CD4-positive, alpha-beta memory T cell (primary cell): ENCODE data around the gene DNAH9. TPM values are rescaled to one million over a fixed set of nuclear protein-coding genes. Genes with fewer than 3 reads are reported as not detected.

Source experiments
- CTCF ChIA-PET: fragments of 350-600 bp; sonication (Branson Sonifier 250); formaldehyde crosslinking; loops from one replicate; lab custom pipeline; 2021; ENCODE audit warnings: inconsistent platforms; ENCODE audit not compliant: partially characterized antibody; lab: Charles Lee
- POLR2A ChIA-PET: fragments of 350-600 bp; sonication (Branson Sonifier 250); formaldehyde crosslinking; loops from one replicate; lab custom pipeline; 2021; ENCODE audit not compliant: partially characterized antibody; lab: Charles Lee
- DNase-seq, 5 donors: peaks; one replicate each; pipeline versions ENCODE4 v3.0.0 to v3.0.0-alpha.2; 2020 to 2022; ENCODE audit warnings: mixed read lengths in 1 of 5
- H3K27ac ChIP-seq: one replicate; pipeline ENCODE4 v1.7.0; 2013; ENCODE audit warnings: low read depth, low read length
- H3K27me3 ChIP-seq: 2 replicates; pipeline ENCODE4 v1.7.0; 2013; ENCODE audit warnings: mild to moderate bottlenecking, low read length, moderate library complexity; ENCODE audit not compliant: insufficient read depth
- H3K36me3 ChIP-seq: 2 replicates; pipeline ENCODE4 v1.7.0; 2013; ENCODE audit warnings: mild to moderate bottlenecking, low read length, moderate library complexity; ENCODE audit not compliant: insufficient read depth
- H3K4me1 ChIP-seq: 2 replicates; pipeline ENCODE4 v1.7.0; 2013; ENCODE audit warnings: mild to moderate bottlenecking, low read length, moderate library complexity; ENCODE audit not compliant: insufficient read depth
- H3K4me3 ChIP-seq, 2 donors: one replicate each; pipeline ENCODE4 v1.7.0; 2013; ENCODE audit warnings: low read length in 2 of 2, mild to moderate bottlenecking in 1 of 2
- H3K9me3 ChIP-seq, 2 donors: one replicate each; pipeline ENCODE4 v1.7.0; 2013; ENCODE audit warnings: low read length in 2 of 2, control low read depth in 1 of 2; ENCODE audit not compliant: control insufficient read depth in 1 of 2
- H3K27ac Mint-ChIP-seq, 7 donors: one replicate each; pipeline ENCODE4 v1.8.0; 2020 to 2021; ENCODE audit warnings: mixed read lengths in 7 of 7, mild to moderate bottlenecking in 6 of 7, inconsistent platforms in 3 of 7, moderate library complexity in 3 of 7
- H3K27me3 Mint-ChIP-seq, 2 donors: one replicate each; pipeline ENCODE4 v1.8.0; 2020 to 2021; ENCODE audit warnings: mixed read lengths in 2 of 2
- H3K36me3 Mint-ChIP-seq, 2 donors: one replicate each; pipeline ENCODE4 v1.8.0; 2020 to 2021; ENCODE audit warnings: mixed read lengths in 2 of 2, inconsistent platforms in 1 of 2, mild to moderate bottlenecking in 1 of 2
- H3K4me1 Mint-ChIP-seq, 4 donors: one replicate each; pipeline ENCODE4 v1.8.0; 2020 to 2021; ENCODE audit warnings: mixed read lengths in 4 of 4, mild to moderate bottlenecking in 1 of 4
- H3K4me3 Mint-ChIP-seq, 8 donors: one replicate each; pipeline ENCODE4 v1.8.0; 2020 to 2021; ENCODE audit warnings: mixed read lengths in 8 of 8, mild to moderate bottlenecking in 7 of 8, moderate library complexity in 6 of 8, inconsistent platforms in 3 of 8
- H3K9me3 Mint-ChIP-seq, 8 donors: one replicate each; pipeline ENCODE4 v1.8.0; 2020 to 2021; ENCODE audit warnings: mixed read lengths in 8 of 8, mild to moderate bottlenecking in 5 of 8, inconsistent platforms in 3 of 8, moderate library complexity in 1 of 8
- intact Hi-C: fragments of 100-400 bp; cut with micrococcal nuclease; formaldehyde crosslinking; loops from one replicate; pipeline ENCODE4 v1.15.1; 2023
- polyA plus RNA-seq, 2 donors: library from polyadenylated mRNA; unstranded; fragments of 300-500 nt; fragmentation: Illumina TruSeq; gene quantifications; one replicate each; pipeline ENCODE4 v1.2.3, GENCODE V29; 2021
- total RNA-seq, 2 experiments: library from RNA; stranded (reverse); gene quantifications; one replicate each; pipeline ENCODE4 v1.2.3, GENCODE V29; 2021

Gene DNAH9
- total and polyA plus RNA-seq, 4 experiments from 2014 or later = not detected

- CTCF ChIA-PET = no interaction called here
- H3K9me3 Mint-ChIP-seq = peaks cover 0 to 13% (median 1%) of the 10 kb centered on the region in 8 donors
Observed at GRCh38 chr17:11578998-11579397, 19.3 kb upstream of the DNAH9 start.

GRCh38 chr17:11580677-11581076 is 17.6 kb upstream of the DNAH9 start:
- Histone ChIP-seq H3K36me3 (no peaks in the 10 kb centered on the region), H3K4me1 (no peaks in the 10 kb centered on the region), H3K27ac (no peak overlapping the region), H3K27me3 (no peaks in the 10 kb centered on the region), H3K4me3 (no peak overlapping the region), H3K9me3 (no peaks in the 10 kb centered on the region)
- Mint-ChIP-seq H3K27ac (no peak overlapping the region), H3K4me1 (no peaks in the 10 kb centered on the region), H3K36me3 (no peaks in the 10 kb centered on the region), H3K27me3 (no peaks in the 10 kb centered on the region), H3K4me3 (no peak overlapping the region), H3K9me3 (peaks cover 0 to 10% (median 2%) of the 10 kb centered on the region in 8 donors)
- ChIA-PET CTCF (no interaction called here), POLR2A (no interaction called here)
- DNase-seq = no peak
- intact Hi-C loops = no loop called here

More at GRCh38 chr17:11578998-11579397, 19.3 kb upstream of the DNAH9 start:
- no peak for DNase-seq
- POLR2A ChIA-PET = no interaction called here
- no peaks in the 10 kb centered on the region for H3K36me3 ChIP-seq
- H3K4me3 ChIP-seq = no peak overlapping the region
- no peaks in the 10 kb centered on the region for H3K9me3 ChIP-seq
- H3K27ac ChIP-seq = no peak overlapping the region
- no peaks in the 10 kb centered on the region for H3K4me1 Mint-ChIP-seq
- no peaks in the 10 kb centered on the region for H3K27me3 ChIP-seq
- H3K4me3 Mint-ChIP-seq = no peak overlapping the region
- H3K27ac Mint-ChIP-seq = no peak overlapping the region
- H3K36me3 Mint-ChIP-seq = no peaks in the 10 kb centered on the region
- intact Hi-C loops = no loop called here
- no peaks in the 10 kb centered on the region for H3K27me3 Mint-ChIP-seq
- no peaks in the 10 kb centered on the region for H3K4me1 ChIP-seq

GRCh38 chr17:11582217-11582616 is 16.1 kb upstream of the DNAH9 start:
- H3K9me3 Mint-ChIP-seq = peaks cover 0 to 8% (median 4%) of the 10 kb centered on the region in 8 donors
- Histone ChIP-seq H3K9me3 (no peaks in the 10 kb centered on the region), H3K27ac (no peak overlapping the region), H3K36me3 (no peaks in the 10 kb centered on the region), H3K4me1 (no peaks in the 10 kb centered on the region), H3K4me3 (no peak overlapping the region), H3K27me3 (no peaks in the 10 kb centered on the region)
- H3K27ac Mint-ChIP-seq = no peak overlapping the region
- intact Hi-C loops = no loop called here
- POLR2A ChIA-PET = no interaction called here
- no peak overlapping the region for H3K4me3 Mint-ChIP-seq
- H3K27me3 Mint-ChIP-seq = no peaks in the 10 kb centered on the region
- CTCF ChIA-PET = no interaction called here
- H3K36me3 Mint-ChIP-seq = no peaks in the 10 kb centered on the region
- no peak for DNase-seq
- no peaks in the 10 kb centered on the region for H3K4me1 Mint-ChIP-seq

GRCh38 chr17:11583306-11583992 is 14.8 kb upstream of the DNAH9 start:
- Histone ChIP-seq H3K9me3 (no peaks in the 10 kb centered on the region), H3K27me3 (no peaks in the 10 kb centered on the region), H3K4me1 (no peaks in the 10 kb centered on the region), H3K36me3 (no peaks in the 10 kb centered on the region), H3K27ac (no peak overlapping the region), H3K4me3 (no peak overlapping the region)
- H3K9me3 Mint-ChIP-seq = peaks cover 0 to 7% (median 4%) of the 10 kb centered on the region in 8 donors
- ChIA-PET CTCF (no interaction called here), POLR2A (no interaction called here)
- H3K36me3 Mint-ChIP-seq = no peaks in the 10 kb centered on the region
- H3K27me3 Mint-ChIP-seq = no peaks in the 10 kb centered on the region
- no peak overlapping the region for H3K27ac Mint-ChIP-seq
- intact Hi-C loops = no loop called here
- no peaks in the 10 kb centered on the region for H3K4me1 Mint-ChIP-seq
- no peak for DNase-seq
- no peak overlapping the region for H3K4me3 Mint-ChIP-seq

GRCh38 chr17:11589716-11590115 is 8.6 kb upstream of the DNAH9 start:
- intact Hi-C loops = no loop called here
- Histone ChIP-seq H3K9me3 (no peaks in the 10 kb centered on the region), H3K27ac (no peak overlapping the region), H3K27me3 (no peaks in the 10 kb centered on the region), H3K4me1 (no peaks in the 10 kb centered on the region), H3K4me3 (no peak overlapping the region), H3K36me3 (no peaks in the 10 kb centered on the region)
- CTCF ChIA-PET = no interaction called here
- Mint-ChIP-seq H3K27me3 (no peaks in the 10 kb centered on the region), H3K4me3 (no peak overlapping the region), H3K27ac (no peak overlapping the region), H3K4me1 (no peaks in the 10 kb centered on the region), H3K36me3 (no peaks in the 10 kb centered on the region), H3K9me3 (peaks cover 0 to 10% (median 1%) of the 10 kb centered on the region in 8 donors)
- DNase-seq = no peak
- POLR2A ChIA-PET = no interaction called here

GRCh38 chr17:11601661-11602060 is 3.4 kb downstream of the DNAH9 start:
- CTCF ChIA-PET = no interaction called here
- H3K36me3 Mint-ChIP-seq = peaks cover 0 to 2% of the 10 kb centered on the region in 2 donors

GRCh38 chr17:11608396-11608795 is 10.1 kb downstream of the DNAH9 start:
- Mint-ChIP-seq H3K9me3 (peaks cover 0 to 4% (median 0%) of the 10 kb centered on the region in 8 donors), H3K27ac (no peak overlapping the region), H3K4me1 (no peaks in the 10 kb centered on the region), H3K27me3 (peaks cover 2 to 3% of the 10 kb centered on the region in 2 donors), H3K4me3 (no peak overlapping the region), H3K36me3 (no peaks in the 10 kb centered on the region)
- POLR2A ChIA-PET = no interaction called here
- no peak for DNase-seq
- no peaks in the 10 kb centered on the region for H3K4me1 ChIP-seq
- no peak overlapping the region for H3K4me3 ChIP-seq
- H3K9me3 ChIP-seq = no peaks in the 10 kb centered on the region
- H3K27me3 ChIP-seq = no peaks in the 10 kb centered on the region
- intact Hi-C loops = no loop called here
- no peaks in the 10 kb centered on the region for H3K36me3 ChIP-seq
- H3K27ac ChIP-seq = no peak overlapping the region
- CTCF ChIA-PET = no interaction called here

More at GRCh38 chr17:11601661-11602060, 3.4 kb downstream of the DNAH9 start:
- Histone ChIP-seq H3K27me3 (no peaks in the 10 kb centered on the region), H3K9me3 (no peaks in the 10 kb centered on the region), H3K36me3 (no peaks in the 10 kb centered on the region), H3K27ac (no peak overlapping the region), H3K4me1 (no peaks in the 10 kb centered on the region), H3K4me3 (no peak overlapping the region)
- Mint-ChIP-seq H3K4me3 (no peak overlapping the region), H3K4me1 (peaks cover 0 to 7% (median 3%) of the 10 kb centered on the region in 4 donors), H3K9me3 (peaks cover 2 to 8% (median 5%) of the 10 kb centered on the region in 8 donors), H3K27me3 (peaks cover 4 to 14% of the 10 kb centered on the region in 2 donors), H3K27ac (no peak overlapping the region)
- POLR2A ChIA-PET = no interaction called here
- DNase-seq = no peak
- intact Hi-C loops = no loop called here
